PFSK-1 (cell line): ENCODE data around the gene MGST1. TPM values are rescaled to one million over a fixed set of nuclear protein-coding genes. Genes with fewer than 3 reads are reported as not detected.

Experiments used
- FOXP2 ChIP-seq: optimal IDR thresholded peaks from 2 replicates; pipeline ENCODE3; 2011; ENCODE audit warnings: borderline replicate concordance, control low read depth, inconsistent platforms; ENCODE audit not compliant: insufficient read depth; ENCODE audit errors: extremely low read length, extremely low read depth
- POLR2AphosphoS5 ChIP-seq: IDR thresholded peaks from 2 replicates; pipeline ENCODE4 v1.6.1; 2012; ENCODE audit warnings: low read depth, mild to moderate bottlenecking, control low read depth, low read length, moderate library complexity
- SIN3A ChIP-seq: IDR thresholded peaks from 2 replicates; pipeline ENCODE4 v1.6.1; 2012; ENCODE audit warnings: mild to moderate bottlenecking, low read length, moderate library complexity, borderline replicate concordance; ENCODE audit not compliant: insufficient read depth
- TAF1 ChIP-seq: IDR thresholded peaks from 2 replicates; pipeline ENCODE4 v1.6.1; 2012; ENCODE audit warnings: low read length, control low read depth, borderline replicate concordance; ENCODE audit not compliant: insufficient read depth
- polyA plus RNA-seq: library from polyadenylated mRNA; unstranded; fragments of >200 nt; gene quantifications from one replicate; pipeline ENCODE4 v1.2.1, GENCODE V29; 2012; ENCODE audit warnings: low read depth, missing spikeins; ENCODE audit not compliant: insufficient read length
- TF ChIP-seq, protein P1 (sequence below), 2 experiments: IDR thresholded peaks; 2 replicates each; pipeline versions ENCODE4 v1.6.1 to v1.8.0; 2011 to 2012; ENCODE audit warnings: low read depth in 2 of 2, low read length in 2 of 2, control low read depth in 1 of 2, inconsistent platforms in 1 of 2, mild to moderate bottlenecking in 1 of 2, moderate library complexity in 1 of 2; ENCODE audit not compliant: insufficient read depth in 1 of 2

The MGST1 gene, protein sequence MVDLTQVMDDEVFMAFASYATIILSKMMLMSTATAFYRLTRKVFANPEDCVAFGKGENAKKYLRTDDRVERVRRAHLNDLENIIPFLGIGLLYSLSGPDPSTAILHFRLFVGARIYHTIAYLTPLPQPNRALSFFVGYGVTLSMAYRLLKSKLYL
- polyA plus RNA-seq = not detected

DNA sequence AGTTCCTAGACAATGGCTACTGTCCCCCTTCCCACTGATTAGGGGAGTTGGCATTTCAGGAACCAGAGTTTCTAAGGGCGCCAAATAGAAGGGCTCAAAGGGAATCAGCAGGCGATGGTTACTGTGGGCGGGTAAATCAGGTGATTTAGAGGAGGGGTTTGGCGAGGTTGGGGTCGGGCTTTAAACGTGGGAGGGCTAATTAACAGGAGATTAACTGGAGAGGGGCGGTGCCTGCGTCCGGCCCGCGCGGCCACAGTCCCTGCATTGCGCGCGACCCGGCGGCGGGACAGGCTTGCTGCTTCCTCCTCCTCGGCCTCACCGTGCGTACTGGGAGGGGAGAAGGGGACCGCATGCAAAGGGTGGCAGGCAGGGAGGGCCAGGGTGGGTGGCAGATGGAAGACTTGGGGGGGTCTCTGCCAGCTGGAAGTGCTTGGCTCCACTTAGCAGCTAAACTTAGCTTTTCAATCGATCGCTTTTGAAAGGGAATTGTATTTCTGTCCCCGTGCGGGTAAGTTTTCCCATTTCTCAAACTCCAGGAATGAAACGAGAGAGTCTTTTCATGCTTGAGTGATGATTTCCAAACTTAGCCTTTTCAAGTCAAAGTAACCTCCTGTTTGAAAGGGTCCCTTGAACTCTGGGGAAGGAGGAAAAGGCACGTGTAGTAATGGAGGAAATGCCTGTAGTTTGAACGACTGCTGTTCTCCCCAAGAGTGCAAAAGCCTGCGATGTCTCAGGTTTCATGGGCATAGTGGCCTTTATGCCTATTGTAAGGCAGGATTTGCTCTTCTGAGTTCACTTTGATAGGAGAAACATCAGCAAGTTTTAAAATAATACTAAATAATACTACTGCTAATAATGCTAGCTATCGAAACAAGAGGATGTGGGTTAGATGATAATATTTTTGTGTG lies at the start of gene MGST1:
MGST1 (plus strand) TSS at position 255 of the 908 bp plus-strand sequence. CDS start 6,608 bp downstream, outside the sequence.
- TF ChIP-seq TAF1 (no peak), POLR2AphosphoS5 (no peak), FOXP2 (no peak), SIN3A (no peak)
- TF ChIP-seq, protein P1, sequence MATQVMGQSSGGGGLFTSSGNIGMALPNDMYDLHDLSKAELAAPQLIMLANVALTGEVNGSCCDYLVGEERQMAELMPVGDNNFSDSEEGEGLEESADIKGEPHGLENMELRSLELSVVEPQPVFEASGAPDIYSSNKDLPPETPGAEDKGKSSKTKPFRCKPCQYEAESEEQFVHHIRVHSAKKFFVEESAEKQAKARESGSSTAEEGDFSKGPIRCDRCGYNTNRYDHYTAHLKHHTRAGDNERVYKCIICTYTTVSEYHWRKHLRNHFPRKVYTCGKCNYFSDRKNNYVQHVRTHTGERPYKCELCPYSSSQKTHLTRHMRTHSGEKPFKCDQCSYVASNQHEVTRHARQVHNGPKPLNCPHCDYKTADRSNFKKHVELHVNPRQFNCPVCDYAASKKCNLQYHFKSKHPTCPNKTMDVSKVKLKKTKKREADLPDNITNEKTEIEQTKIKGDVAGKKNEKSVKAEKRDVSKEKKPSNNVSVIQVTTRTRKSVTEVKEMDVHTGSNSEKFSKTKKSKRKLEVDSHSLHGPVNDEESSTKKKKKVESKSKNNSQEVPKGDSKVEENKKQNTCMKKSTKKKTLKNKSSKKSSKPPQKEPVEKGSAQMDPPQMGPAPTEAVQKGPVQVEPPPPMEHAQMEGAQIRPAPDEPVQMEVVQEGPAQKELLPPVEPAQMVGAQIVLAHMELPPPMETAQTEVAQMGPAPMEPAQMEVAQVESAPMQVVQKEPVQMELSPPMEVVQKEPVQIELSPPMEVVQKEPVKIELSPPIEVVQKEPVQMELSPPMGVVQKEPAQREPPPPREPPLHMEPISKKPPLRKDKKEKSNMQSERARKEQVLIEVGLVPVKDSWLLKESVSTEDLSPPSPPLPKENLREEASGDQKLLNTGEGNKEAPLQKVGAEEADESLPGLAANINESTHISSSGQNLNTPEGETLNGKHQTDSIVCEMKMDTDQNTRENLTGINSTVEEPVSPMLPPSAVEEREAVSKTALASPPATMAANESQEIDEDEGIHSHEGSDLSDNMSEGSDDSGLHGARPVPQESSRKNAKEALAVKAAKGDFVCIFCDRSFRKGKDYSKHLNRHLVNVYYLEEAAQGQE (IDR thresholded peaks at IDR 0.05; ENCODE audit: insufficient read depth in 1 of 2, low read depth in 2 of 2, low read length in 2 of 2) = no peak

DNA sequence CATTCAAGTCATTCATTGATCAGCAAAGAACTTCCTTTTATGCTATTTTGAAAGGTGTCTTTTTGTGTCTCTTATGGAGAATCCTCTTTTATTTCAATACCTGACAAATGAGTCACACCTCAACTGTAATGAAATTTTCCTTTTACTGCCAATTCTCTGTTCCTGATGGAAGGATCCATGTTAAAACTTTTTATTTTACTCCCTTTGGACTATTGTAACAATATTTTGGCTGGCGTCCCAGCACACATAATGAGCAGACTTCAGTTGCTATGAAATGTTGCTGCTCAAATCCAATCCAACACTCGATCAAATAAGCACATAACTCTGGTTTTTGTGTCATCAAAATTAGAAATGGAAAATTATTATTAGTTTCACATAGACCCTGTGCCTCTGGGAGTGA lies 48.0 kb upstream of the MGST1 start:
- TF ChIP-seq, protein P1 (IDR thresholded peaks at IDR 0.05; ENCODE audit: insufficient read depth in 1 of 2, low read depth in 2 of 2, low read length in 2 of 2) = no peak
- TF ChIP-seq SIN3A = no peak
- no peak for TF ChIP-seq FOXP2
- TF ChIP-seq TAF1 = no peak
- no peak for TF ChIP-seq POLR2AphosphoS5

DNA sequence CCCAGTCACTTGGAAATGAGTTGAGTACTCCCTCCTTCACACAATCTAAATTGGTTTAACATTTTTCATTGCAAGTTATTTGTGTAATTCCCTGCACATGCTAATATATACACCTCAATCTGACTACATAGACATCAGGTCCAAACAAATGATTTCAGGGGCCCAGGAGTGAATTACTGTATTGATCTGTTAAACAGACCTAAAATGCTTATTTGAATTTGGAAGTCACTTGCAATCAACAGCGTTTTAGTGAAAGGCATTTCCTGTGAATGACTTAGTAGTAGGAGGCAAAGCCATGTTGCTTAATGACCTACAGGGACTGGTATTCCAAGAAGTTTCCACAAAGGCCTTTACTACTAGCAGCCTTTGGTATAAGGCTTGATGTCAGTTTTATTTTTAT lies 47.3 kb upstream of the MGST1 start:
- TF ChIP-seq SIN3A (no peak), FOXP2 (no peak), POLR2AphosphoS5 (no peak), TAF1 (no peak)
- TF ChIP-seq, protein P1 (IDR thresholded peaks at IDR 0.05; ENCODE audit: insufficient read depth in 1 of 2, low read depth in 2 of 2, low read length in 2 of 2) = no peak

DNA sequence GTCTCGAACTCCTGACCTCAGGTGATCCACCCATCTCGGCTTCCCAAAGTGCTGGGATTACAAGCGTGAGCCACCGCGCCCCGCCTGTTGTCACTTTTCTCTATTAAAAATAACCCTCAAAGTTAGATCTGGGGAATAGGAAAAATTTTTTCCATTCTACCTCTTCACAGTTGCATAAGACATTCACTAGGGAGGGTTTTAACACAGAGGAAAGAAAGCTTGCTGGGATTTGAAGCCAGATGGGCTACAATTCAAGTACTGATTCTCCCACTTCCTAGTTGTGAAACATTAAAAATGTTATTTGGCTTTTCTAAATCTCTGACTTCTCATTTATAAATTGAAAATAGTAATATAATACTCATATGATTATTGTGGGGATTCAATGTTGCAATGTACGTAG lies 46.7 kb upstream of the MGST1 start:
- no peak for TF ChIP-seq TAF1
- no peak for TF ChIP-seq SIN3A
- TF ChIP-seq, protein P1 (IDR thresholded peaks at IDR 0.05; ENCODE audit: insufficient read depth in 1 of 2, low read depth in 2 of 2, low read length in 2 of 2) = no peak
- no peak for TF ChIP-seq POLR2AphosphoS5
- TF ChIP-seq FOXP2 = no peak
